SW480 (cell line): ENCODE data around the gene ATF7IP2.
"Not testable (repeated sequence)": the region's sequence is repeated elsewhere in the genome, so short reads cannot be mapped to it uniquely, and the experiment has no call there.

Experiments used
- DNase-seq: peaks from one replicate; pipeline ENCODE4 v3.0.0-alpha.2; 2016; ENCODE audit warnings: low spot score

ATF7IP2 gene

DNA sequence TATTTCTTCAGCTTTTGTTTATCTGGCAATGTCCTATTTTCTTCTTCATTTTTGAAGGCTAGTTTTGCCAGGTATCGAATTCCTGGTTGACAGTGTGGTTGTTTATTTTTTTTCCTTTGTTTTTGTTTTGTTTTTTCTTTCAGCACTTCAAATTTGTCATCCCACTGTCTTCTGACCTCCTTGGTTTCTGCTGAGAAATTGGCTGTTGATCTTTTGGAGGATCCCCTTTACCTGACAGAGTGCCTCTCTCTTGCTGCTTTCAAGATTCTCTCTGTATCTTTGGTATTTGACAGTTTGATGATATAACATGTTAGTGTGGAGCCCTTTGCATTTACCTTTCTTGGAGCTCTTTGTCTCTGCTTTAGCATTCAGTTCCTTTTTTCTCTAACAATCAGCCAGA lies 9.6 kb upstream of the ATF7IP2 start:
- no peak for DNase-seq

DNA sequence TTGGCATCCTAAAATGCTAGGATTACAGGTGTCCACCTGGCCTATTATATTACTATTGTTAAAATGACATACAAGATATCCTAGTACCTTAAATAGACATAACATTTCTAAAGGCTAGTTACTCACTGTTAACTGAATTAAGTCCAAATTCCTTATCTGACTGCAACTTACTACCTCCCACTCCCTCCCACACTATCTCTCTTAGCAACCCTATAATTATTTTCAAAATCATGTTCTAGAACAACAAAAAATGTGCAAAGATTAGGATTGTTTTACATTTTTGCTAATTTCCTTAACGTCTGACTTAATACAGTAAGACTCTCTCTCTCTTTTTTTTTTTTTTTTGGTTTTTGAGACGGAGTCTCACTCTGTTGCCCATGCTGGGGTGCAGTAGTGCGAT lies 2.2 kb upstream of the ATF7IP2 start:
- DNase-seq, result no peak

DNA sequence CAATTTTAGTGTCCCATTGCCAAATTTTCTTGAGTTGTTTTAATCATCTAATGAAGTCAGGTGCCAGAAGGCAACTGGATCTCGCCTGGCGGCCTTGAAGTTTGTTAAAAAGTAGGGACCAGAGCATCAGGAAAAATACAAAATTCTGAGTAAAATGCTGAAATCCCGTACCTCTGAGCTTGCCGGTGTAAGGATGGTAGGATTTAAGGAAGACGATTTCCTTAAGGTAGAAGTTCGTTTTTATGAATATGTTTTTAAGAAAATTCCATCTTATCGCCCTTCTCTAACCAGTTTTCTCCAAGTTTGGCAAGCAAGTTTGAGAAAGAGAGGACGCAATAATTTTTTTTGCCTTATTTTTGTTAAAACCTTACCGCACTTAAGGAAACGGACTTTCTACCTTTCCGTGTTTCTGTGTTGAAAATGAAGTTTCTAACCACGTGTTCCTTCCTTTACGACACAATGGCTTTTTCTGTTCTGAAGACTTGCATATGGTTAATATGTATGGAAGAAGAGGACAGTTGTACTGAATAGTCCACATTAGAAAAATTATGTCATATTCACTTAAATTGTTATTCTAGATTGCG lies 748 bp downstream of the ATF7IP2 start:
- DNase-seq, result peak; percentile 13

GRCh38 chr16:10387188-10387617 lies 1.3 kb downstream of the ATF7IP2 start:
- no peak for DNase-seq

DNA sequence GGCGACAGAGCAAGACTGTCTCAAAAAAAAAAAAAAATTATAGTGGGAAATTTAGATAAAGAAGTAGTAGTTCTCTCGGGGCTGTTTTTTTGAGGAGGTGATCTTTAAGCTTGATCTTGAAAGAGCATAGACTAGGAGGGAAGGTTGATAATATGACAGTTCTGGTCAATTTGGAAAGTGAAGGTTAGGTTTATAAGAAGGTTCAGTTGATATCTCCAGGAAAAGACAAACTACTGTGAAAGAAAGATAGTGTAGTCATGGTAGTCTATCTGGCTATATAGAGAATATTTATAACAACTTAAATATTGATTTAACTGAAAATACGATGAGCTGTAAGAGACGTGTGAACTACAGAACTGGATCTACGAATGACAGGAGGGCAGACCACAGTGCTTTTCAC lies 3.1 kb downstream of the ATF7IP2 start:
- DNase-seq, result no peak

DNA sequence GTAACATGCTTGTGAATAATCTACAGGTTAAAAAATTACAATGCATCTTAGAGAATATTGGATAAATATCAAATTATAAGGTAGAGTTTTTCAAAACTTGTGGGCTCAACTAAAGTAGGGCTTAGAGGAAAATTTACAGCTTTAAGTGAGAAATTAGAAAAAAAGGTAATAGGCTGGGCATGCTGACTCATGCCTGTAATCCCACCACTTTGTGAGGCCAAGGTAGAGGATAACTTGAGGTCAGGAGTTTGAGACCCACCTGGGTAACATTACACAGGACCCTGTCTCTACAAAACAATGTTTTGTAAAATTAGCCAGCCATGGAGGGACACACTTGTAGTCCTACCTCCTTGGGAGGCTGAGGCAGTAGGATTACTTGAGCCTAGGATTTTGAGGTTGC lies 4.5 kb downstream of the ATF7IP2 start:
- DNase-seq, result no peak

DNA sequence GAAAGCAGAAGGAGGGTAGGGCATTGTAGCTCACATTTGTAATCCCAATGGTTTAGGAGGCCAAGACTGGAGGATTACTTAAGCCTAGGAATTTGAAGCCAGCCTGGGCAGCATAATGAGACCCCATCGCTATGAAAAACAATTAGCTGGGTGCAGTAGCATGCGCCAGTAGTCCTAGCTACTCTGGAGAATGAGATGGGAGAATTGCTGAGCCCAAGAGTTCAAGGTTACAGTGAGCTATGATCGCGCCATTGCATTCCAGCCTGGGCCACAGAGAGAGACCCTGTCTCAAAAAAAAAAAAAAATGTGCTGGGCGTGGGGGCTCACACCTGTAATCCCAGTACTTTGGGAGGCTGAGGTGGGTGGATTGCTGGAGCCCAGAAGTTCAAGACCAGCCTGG lies 5.0 kb downstream of the ATF7IP2 start:
- no peak for DNase-seq

- no peak for DNase-seq
Observed at GRCh38 chr16:10391339-10391738, 5.5 kb downstream of the ATF7IP2 start.

GRCh38 chr16:10402975-10403374 lies 17.1 kb downstream of the ATF7IP2 start:
- no peak for DNase-seq

DNA sequence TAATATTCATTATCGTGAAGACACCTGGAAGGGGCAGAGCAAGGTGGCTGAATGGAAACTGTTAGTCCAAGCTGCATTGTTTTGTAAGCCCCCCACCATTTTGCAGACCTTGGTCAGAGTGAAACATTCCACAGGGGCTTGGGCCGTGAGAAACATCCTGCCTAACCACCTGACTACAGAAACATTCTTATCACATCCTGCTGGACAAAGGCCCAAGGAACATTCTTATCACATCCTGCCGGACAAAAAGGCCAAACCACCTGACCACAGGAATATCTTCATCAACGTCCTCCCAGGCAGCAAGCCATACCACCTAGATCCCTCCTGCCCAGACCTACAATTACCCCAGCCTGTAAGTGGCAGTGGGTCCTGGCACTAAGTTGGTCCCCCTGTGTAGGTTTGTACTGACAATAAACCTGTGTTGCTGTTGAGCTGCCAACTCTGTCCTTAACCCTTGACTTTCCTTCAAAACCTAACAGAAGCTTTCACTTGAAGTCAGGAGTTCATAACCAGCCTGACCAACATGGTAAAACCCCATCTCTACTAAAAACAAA lies 19.6 kb downstream of the ATF7IP2 start:
- DNase-seq, result peak; percentile 8

GRCh38 chr16:10408824-10409381 lies 23.0 kb downstream of the ATF7IP2 start:
- no peak for DNase-seq

DNA sequence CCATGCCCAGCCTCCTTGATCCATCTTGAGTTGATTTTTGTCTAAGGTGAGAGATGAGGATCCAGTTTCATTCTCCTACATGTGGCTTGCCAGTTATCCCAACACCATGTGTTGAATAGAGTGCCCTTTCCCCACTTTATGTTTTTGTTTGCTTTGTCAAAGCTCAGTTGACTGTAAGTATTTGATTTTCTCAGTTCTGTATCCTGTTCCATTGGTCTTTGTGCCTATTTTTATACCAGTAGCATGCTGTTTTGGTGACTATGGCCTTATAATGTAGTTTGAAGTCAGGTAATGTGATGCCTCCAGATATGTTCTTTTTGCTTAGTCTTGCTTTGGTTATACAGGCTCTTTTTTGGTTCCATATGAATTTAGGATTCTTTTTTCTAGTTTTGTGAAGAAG lies 23.9 kb downstream of the ATF7IP2 start:
- DNase-seq, result not testable (repeated sequence)

GRCh38 chr16:10410469-10410868 lies 24.6 kb downstream of the ATF7IP2 start:
- no peak for DNase-seq

DNA sequence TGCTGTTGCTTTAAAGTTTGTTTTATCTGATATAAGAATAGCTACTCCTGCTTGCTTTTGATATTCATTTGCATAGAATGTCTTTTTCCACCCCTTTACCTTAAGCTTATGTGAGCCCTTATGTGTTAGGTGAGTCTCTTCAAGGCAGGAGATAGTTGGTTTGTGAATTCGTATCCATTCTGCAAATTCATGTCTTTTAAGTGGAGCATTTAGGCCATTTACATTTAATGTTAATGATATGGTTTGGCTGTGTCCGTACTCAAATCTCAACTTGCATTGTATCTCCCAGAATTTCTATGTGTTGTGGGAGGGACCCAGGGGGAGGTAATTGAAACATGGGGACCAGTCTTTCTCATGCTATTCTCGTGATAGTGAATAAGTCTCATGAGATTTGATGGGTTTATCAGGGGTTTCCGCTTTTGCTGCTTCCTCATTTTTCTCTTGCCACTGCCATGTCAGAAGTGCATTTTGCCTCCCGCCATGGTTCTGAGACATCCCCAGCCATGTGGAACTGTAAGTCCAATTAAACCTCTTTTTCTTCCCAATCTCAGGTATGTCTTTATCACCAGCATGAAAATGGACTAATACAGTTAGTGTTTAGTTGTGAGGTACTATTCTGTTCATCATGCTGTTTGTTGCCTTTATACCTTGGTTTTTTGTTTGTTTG lies 27.2 kb downstream of the ATF7IP2 start:
- DNase-seq, result no peak

- not testable (repeated sequence) for DNase-seq
Observed at GRCh38 chr16:10418204-10418603, 32.3 kb downstream of the ATF7IP2 start.

- no peak for DNase-seq
Observed at GRCh38 chr16:10419701-10420100, 33.8 kb downstream of the ATF7IP2 start.

DNA sequence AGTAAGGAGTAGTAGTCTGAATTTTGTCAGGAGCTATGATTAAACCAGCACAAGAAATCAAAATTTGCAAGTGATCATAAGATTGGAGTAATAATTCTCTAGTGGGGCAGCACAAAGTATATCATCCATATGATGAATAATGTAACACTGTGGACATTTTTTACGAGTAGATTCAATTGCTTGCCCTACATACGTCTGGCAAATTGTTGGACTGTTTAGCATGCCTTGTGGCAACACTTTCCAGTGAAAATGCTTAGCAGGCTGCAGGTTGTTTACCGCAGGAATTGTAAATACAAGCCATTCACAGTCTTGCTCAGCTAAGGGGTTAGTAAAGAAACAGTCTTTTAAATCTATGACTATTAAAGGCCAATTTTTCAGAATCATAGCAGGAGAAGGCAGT lies 35.7 kb downstream of the ATF7IP2 start:
- no peak for DNase-seq

DNA sequence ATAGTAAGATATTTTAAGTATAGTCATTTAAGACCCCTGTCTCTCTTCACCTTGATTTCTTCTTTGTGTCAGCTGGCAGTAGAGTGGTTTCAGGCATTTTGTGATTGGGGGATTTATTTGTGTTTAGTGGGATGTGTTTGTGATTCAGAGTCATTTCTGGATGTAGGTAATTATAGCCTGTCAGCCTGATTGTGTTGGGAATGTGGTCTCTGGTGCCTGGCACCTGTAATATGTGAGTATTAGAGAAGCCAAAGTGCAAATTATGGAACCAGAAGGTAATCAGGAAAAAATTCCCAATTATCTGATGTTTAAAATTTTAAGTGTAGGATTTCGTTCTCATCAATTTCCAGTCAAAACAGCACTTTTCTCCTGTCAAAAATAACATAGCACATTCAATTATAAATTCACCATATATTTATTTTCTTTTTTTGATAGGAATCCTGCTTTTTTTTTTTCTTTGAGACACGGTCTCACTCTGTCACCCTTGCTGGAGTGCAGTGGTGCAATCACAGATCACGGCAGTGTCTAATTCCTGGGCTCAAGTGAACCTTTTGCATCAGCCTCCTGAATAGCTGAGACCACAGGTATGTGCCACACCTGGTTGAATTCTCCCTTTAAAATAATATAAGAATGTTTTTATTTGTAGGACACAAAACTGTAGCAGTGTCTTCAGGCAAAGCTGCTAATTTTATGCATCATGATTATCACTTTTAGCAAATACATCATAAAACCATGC lies 42.7 kb downstream of the ATF7IP2 start:
- DNase-seq, result peak; percentile 70

GRCh38 chr16:10429299-10429969 lies 43.6 kb downstream of the ATF7IP2 start:
- DNase-seq, result not testable (repeated sequence)

DNA sequence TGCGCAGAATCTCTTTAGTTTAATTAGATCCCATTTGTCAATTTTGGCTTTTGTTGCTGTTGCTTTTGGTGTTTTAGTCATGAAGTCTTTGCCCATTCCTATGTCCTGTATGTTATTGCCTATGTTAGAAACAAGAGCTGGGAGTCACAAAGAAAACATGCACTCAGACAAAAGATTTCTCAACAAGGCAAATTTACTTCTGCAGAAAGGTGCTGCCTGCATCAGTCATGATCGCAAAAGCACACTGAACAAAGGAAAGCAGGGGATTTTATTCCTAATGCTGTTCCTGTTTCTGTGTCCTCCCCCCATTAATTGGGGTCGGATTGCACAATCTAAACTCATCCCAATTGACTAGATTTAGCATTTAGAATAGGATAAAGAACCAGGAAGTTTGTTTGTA lies 55.9 kb downstream of the ATF7IP2 start:
- DNase-seq, result no peak

DNA sequence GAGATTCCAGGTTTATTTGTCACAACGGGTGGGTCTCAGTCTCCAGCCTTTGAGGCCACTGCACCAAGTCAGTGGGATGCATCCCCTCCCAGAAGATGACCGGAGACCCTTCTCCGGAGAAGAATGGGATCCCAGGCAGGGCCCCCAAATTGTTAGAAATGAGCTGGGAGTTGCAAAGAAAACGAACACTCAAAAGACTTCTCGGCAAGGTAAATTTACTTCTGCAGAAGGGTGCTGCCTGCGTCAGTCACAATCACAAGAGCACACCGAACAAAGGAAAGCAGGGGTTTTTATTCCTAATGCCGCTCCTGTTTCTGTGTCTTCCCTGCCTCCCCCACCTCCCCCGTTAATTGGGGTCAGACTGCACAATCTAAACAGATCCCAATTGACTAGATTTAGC lies 61.4 kb downstream of the ATF7IP2 start:
- DNase-seq, result no peak
